Activated CD4-positive, alpha-beta T cell treated with anti-CD3 and anti-CD28 coated beads for 1 hour (primary cell): Measurements from ENCODE around the gene PPP1R9B.
A peak's percentile ranks its signal among the peaks of the same experiment; 100 is the strongest.

Source experiments
- DNase-seq: peaks from one replicate; pipeline ENCODE4 v3.0.0-alpha.2; 2020

PPP1R9B gene

DNA sequence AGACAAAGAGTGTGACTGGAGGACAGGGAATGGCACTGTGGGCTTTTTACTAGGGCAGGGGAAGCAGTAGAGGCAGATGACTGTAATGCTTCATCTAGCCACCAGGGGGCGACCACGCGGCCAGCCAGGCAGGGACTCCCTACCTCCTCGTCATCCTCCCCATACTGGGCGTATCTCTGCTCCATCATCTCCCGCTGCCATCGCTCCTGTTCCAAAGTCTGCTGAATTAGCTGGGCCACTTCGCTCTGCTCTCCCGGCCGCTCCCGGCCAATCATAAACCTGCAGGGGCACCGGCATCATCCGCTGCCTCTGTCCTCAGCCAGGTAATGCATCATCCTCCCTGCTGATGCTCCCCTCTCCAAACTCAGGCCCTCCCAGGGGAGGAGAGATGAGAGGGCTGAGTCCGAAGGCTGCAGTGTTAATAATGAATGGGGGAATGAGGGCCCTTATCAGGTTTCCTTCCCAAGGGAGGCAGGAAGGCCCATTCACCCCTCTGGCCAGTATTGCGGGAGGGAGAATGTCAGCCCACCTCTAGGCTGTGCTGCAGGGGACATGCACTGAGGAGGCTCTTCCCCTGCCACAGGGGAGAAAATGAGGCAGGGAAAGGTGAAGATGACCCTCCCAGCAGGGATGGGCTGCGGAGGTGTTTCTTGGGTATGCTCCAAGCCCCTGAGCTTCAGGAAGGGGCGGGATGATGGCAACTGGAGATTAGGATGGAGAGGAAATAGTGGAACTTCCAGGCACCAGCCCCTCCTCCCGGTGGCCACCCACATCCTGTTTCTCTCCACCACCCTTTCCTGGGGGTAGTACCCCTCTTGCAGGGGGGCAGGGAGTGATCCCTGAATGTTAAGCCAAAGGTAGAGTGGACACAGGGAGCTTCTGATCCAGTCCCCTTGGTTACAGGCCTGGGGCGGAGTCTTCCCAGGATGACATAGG, 10.3 kb downstream of the PPP1R9B start:
- peak; percentile 71 for DNase-seq

DNA sequence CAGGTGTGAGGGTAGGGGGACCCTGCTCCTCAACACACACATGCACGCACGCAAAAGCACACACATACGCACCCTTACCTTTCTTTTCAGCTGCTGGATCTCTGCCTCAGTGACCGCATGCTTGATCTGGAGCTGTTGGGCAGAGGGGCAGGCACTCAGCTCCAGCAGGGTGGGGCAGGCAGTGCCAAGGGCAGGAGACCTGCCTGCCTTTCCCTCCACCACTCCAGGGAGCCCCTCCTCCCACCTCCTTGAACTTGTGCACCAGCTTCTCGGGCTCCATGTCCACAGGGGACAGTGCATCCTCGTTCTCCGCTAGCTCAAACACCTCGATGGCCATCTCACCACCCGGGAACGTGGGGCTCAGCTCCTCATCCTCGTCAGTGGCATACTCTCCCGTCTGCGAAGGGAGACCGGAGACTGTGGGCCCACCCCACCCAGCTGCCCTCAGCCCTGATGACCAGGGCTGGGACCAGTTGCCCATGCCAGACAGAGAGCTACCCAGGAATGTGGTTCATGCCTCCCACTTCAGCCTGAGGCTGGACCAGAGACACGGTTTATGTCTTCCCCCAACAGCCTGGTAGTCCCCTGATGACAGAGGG, 11.2 kb downstream of the PPP1R9B start:
- DNase-seq = no peak

DNA sequence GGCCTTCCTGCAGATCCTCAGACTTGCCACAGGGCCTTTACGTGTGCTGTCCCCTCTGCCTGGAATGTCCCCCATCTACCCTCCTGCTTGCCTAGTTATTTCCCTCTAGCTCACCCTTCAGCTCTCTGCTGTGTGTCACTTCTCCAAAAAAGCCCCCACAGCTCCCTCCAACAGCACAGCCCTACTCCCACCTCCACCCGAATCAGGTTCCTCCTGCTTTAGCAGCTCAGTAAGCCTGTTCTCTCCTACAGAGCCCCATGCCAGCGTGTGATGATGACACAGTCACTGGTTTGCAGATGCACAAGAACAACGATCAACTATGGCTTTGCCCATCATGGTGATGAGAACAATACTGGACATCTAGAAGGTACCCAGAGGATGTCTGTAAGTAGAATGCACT, 13.4 kb downstream of the PPP1R9B start:
- DNase-seq = no peak

DNA sequence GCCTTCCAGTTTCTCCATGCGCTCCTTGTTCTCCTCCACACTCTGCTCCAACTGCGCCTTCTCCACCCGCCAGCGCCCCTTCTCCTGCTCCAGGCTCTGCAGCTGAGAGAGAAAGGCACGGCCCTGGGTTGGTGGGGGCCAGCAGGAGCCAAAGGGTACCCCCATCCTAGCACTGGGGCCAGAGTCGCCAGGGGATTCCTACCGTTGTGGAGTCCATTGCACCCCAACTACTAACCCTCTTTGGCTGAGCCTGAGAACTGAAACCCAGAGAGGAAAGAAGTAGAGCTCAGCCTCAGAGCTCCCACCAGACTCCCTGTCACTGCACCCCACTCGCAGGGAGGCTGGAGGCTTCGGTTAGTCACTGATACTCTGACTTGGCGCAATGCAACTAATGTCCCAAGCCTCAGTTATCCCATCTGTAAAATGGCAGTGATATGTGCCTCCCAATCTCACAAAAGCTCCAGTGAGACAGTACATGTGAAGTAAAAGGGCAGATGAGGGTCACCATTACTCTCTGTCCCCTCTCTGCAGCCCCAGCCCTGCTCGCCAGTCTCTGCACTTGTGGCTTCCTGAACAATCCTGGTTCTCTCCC, 14.3 kb downstream of the PPP1R9B start:
- no peak for DNase-seq

DNA sequence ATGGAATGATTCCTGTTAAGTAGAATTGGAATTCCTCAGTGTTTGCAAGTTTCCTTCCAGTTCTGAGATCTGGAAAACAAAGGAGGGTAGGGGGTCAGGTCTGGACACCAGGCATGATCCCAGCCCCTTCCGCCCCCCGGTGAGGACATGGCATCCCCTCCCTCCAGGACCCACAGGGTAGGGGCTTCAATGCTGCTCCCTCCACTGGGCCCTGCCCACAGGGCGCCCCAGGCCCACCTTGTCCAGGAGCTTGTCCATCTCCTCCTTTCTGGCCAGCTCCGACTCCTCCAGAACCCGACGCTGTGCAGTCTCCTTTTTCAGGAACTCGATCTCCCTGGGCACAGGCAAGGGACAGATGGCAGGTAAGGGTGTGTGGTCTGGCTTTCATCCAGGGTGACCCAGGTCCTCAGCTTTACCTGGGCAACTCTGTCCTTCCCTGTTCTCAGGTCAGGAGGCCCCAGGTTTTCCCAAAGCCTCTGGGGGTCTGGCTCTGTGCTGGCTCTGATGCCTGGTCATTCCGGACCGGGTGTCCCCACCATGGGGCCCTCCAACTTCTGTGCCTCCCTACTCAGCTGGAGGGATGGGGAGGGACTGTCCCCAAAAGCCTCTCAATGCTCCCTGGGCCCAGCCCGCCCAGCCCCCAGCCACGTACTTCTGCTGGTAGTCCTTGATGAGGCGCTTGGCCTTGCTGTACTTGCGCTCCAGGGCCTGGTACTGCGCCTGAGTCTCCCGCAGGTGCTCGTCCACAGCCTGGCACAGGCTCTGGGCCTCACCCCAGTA, 15.0 kb downstream of the PPP1R9B start:
- DNase-seq = no peak

DNA sequence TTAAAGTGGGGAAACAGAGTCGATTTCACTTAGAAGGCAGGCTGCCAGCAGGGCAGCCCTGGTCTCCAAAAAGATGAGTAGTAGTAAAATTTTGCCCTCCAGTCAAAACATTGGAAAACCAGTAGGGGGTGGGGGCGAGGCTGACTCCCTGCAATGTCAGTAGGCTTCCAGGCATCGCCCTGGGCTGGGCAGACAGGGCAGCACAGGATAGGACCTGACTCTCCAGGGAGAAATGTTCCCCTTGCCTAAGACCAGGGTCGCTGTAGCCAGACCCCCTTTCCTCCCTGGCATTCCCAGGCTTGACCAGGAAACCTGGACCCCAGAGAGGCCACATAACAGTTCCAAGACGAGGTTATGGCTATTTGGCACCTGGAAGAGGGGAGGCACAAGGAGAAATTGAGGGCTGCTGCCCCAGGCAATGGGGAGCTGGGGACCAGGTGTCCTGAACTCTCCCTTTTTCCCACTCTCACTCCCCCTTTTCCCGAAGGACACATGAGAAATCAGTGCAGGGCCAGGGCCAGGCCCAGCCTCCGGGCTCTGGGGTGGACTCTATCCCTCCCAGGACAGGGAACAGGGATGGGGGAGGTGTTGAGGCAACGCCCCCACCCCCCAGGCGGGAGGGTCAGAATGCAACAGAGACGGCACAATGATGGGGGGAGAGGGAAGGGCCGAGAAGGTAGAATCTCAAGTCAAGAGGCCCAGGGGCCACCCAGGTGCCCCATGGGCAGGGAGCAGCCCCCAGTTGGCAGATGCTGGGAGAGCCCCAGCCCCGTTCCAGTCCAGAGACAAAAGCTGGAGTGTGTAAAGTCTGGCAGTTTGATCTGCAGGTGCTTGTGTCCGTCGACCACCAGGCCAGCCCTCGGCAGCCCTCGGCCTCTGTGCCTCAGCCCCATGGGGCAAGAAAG, 16.0 kb downstream of the PPP1R9B start:
- no peak for DNase-seq

DNA sequence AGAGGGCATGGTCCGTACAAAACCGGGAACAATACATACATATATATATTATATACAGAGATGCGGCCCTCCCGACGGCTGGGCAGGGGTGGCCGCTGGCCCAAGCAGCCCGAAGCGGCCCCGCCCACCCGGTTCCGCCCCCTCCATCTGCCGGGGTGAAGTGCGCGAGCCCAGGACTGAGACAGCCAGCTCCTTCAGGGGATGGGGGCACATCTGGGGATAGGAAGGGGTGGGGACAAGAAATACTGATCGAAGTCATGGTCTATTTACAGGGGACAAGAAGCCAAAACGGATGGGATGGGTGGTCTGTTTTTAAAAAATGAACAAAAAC, 16.7 kb downstream of the PPP1R9B start:
- no peak for DNase-seq

DNA sequence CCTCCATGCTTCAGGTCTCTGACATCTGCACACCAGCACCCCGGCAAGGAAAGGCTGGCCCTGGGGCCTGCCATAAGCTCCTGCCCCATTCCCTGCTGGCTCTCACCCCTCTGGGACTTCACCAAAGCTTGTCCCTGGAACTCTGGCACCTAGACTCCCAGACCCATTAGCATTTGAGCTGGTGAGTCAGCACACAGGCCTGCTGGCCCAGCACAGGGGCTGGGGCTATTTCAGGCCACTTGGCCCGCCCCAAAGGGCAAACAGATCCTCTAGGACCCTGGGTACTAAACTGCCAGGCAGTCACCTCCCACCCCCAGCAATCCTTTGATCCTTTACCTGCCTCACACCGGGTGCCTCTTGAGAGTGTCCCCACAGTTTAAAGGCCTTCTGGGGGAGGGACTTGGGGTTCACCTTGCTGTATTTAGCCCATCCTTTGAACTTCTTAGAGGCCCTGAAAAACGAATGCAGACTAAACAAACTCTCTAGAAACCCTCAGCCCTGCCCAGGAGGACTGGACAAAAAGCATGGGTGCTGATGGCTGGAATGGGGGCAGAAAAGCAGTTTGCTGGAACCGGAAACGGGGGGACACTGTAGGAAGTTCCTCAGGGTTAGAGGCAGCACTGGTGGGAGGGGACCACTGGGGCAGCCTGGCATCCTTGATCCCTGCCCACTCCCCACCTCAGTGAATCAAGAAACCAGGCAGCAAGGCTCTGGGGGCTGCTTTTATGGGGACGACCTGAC, 17.3 kb downstream of the PPP1R9B start:
- no peak for DNase-seq

DNA sequence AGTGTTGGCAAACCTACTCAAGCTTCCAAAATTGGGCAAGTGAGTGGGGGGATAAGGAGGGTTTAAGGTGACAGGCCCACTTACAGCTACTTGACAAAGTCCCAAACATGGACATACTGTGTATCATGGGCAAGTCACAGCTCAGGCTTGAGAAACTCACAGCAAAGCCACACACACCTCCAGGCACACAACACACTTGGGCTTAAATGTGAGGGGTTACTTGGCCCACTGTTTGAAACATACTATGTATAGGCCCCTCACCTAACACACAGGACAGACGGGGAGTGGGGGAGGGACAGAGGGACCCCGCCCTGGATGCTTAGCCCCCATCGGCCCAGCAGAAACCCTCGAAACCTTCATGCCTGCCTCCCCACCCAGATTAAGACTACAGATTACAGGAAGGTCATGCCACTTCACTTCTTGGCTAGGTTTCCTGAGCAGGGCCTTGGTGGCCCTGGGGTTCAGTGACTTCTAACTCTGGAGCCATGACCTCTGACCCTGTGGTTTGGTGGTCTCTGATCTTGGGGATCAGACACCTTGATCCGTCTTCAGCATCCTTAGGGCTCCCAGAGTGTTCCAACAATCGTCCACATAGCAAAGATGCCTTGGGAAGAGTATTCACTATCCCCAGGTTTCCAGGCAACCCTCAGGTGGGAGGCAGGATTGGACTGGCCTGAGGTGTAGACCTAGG, 18.2 kb downstream of the PPP1R9B start:
- DNase-seq = no peak

DNA sequence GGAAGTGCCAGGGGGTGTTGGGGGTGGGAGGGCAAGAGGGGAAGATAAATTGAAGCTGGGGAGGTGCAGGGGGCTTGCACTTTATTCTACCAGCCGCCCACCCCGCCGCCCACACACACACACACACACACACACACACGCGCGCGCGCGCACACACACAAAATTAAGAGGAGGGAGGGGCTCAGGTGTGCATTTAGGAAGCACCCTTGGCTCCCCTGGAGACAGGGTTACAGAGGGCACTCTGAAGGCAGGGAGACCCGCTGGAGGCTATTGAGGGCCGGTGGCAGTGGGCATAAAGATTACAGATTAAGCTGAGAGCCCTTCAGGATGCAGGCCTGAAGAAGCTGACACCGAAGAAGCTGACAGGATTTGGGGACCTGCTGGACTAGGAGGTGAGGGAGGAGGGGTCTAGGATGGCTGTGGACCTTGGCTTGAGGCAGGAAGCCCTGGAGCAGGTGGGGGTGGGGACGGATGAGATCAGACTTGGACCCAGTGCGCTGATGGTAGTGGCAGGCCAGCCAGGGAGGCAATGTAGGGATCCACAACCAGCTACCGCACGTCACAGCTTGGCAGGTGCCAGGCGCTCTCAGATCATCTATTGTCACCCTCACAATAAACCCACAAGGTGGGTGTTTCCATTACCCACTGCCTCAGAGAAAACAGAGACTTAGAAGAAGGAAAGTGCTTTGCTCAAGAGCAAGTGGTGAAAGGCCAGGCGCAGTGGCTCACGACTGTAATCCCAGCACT, 19.7 kb downstream of the PPP1R9B start:
- DNase-seq = no peak

DNA sequence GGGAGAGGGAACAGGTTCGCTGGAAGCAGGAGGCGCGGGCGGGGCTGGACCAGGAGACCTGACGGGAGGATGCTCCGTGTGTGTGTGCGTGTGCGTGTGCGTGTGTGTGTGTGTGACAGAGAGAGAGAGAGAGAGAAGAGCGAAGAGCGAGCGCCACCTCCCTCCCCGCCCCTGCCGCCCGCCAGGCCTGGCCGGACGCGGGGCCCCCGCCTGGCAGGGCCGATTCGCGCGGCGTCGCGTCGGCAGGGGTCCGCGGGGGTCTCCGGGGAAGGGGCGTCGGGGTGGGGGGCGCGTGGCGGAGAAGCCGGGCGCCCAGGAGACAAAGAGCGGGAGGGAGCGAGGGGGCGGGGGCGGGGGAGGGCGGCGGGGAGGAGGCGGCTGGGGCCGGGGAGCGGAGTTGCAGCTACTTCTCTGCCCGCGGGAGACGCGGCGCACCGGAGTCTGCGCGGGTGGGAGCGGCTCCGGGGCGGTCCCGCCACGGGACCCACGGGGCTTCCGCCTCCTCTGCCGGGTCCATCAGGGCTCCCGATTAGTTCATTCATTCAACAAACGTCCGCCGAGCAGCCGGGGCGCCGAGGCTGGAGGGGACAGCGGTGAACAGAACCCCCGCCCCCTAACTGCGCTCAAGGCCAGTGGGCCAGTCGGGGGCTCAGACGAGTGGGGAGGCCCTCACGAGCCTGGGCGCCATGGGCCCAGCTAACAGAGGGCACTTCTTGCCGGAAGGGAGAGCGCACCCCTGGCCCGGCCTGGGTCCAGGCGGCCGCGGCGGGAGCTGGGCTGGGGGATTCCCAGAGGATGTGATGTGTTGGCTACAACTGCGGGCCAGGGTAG, 20.5 kb downstream of the PPP1R9B start, which contains the start of gene SAMD14:
Gene SAMD14, minus strand, starts transcription at position 433 of the 831 bp plus-strand sequence. CDS start 5,201 bp downstream, outside the sequence.
- no peak for DNase-seq

DNA sequence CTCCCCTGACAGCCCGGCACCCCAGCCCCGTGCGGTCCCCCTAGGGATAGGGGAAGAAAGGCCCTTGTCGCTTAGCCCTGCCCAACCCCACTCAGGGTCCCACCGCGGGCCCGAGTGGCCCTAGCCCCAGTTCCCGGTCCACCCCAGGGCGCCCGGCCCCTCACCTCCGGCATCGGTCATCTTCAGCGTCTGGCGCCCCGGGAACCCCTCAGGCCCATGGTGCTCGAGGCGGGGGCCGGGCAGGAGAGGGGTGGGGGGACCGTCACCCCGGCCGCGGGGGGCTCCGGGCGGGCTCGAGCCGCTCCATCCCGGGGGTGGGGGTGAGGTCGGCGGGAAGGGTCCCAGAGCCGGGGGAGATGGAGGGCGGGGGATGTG, 21.1 kb downstream of the PPP1R9B start:
- no peak for DNase-seq

DNA sequence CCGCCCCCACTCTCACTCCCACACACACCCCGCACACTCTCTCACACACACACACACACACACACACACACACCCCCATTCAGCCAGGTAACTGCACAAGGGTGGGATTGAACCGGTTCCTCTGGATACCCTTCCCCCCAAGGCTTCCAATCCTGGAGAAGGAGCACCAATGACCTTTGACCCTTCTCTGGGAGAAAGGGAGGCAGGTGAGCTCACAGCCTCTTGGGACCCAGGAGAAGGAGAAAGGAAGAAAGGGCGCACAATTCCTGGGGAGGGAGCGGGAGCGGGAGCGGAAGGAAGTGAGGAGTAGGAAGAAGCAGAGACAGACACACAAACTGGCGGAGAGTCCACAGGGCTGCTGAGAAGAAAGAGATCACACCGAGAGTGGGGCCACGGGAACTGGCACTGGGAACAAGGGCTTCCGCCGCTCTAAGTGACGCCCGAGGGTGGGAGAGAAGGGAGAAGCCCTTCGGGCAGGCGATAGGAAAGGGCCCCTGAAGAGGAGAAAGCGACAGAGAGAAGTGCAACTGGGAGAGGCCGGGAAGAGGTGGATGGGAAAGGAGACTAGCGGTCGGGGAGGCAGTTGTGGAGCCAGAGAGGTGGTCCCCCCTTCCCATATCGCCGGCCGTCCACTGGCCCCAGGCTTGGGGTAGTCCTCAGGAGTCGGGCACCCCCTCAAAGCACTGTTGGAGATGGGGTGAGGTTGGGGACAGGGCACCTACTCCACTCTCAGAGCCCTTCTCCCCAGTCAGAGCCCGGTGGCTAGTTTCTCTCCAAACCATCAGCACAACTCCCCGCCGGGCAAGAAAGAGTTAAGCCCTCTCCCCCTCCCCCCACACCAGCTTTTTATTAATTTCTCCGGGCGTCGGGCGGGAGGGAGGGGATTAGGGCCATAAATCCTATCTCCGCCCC, 21.8 kb downstream of the PPP1R9B start:
- DNase-seq = no peak

DNA sequence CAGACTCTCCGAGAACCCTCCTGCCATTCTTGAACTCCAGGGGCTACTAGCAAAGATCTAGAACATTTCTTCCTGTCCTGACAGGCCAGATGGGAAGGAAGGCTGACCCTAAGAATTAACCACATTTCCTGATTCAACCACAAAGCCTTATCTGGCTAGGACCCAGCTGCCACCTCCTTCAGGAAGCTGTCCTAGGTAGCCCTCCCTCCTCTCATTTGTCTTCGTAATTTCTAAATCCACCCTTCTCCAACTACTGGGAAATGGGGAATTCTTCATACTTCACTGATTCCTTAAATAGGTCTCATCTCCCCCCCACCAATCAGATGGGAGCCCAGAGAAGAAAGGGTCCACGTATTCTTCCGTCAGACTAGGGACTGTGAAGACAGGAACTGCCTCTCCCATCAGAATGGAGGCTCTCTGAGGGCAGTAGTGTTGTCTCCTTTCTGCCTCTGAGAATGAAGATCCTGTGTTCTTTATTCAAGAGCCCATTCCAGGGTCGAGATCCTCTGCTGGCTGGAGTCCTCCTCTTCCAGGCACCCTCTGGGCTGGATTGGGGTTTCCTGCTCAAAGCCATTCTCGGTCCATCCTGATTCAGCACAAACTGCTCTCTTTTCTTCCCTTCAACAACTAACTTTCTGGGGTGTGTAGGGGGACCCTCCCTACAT, 22.6 kb downstream of the PPP1R9B start:
- DNase-seq = no peak

DNA sequence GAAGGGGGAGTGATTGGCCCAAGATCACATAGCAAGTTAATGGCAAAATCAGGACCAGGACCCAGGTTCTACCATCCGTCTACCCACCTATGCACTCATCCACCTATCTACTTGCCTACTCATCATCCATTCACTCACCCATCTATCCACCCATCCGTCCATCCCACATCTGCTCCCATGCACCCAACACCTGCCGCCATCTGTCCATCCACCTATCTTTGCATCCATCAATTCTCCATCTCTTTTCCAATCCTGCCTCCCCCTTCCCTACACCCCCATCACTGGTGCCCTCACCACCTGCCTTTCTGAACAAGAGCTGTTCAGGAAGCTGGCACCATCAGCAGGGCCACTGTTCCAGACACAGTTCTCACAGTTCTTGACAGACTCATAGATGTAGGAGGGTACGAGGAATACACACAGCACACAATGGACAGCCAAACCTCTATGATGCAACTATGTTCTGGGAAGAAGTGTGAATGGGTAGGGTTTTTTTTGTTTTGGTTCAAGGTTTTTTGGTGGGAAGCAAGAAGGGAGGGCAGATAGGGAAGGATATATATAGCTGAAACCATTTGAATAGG, 25.0 kb downstream of the PPP1R9B start:
- no peak for DNase-seq

DNA sequence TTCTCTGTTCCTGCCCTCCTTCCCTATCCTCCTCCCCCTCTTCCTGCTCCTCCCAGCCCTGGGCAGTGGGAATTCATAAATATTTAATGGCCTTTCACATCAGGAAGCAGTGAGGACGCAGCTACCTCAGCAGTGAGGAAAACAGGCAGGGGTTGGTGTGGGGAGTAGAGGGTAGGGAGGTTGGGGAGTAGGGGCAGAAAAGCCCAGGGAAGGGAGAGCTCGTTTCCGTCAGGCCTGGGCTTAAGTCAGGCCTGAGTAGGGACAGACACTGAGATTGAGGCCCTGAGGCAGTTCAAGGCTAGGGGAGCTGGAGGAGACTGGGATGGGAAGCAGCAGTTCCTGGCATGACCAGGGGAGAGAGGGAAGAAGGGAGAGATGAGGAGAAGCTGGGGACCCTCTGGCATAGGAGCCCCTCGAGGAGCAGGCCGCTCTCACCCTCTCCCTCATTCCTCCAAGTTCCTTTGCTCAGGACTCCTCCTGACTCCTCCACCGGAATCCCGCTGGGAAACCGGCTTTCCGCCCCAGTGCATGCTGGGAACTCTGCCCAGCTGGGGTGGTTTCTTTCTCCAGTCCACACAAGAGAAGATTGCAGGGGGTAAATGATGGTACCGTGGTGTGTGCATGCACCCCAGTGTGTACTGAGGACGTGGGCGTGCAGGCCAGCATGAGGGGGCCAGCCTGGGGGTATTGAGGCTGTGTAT, 26.7 kb downstream of the PPP1R9B start:
- DNase-seq = no peak
